GM10266 (cell line): Measurements from ENCODE around the gene PAIP2B.

Source experiments
- DNase-seq: peaks from one replicate; pipeline ENCODE4 v3.0.0; 2012; ENCODE audit errors: extremely low spot score
- CTCF ChIP-seq: IDR thresholded peaks from 2 replicates; pipeline ENCODE4 v1.5.1; 2012; ENCODE audit warnings: mild to moderate bottlenecking, low read depth; ENCODE audit not compliant: control insufficient read depth, insufficient read depth; ENCODE audit errors: missing control alignments

The PAIP2B gene

GRCh38 chr2:71154279-71154678, 72.6 kb downstream of the PAIP2B start:
- no peak for TF ChIP-seq CTCF
- no peak for DNase-seq

- no peak for TF ChIP-seq CTCF
- DNase-seq = no peak
Observed at GRCh38 chr2:71153585-71154224, 73.2 kb downstream of the PAIP2B start.

- no peak for TF ChIP-seq CTCF
- DNase-seq = no peak
Observed at GRCh38 chr2:71151620-71152019, 75.3 kb downstream of the PAIP2B start.

- TF ChIP-seq CTCF = no peak
- DNase-seq = no peak
Observed at GRCh38 chr2:71150082-71150816, 76.7 kb downstream of the PAIP2B start.

- no peak for TF ChIP-seq CTCF
Observed at GRCh38 chr2:71148506-71149063, 78.3 kb downstream of the PAIP2B start.

GRCh38 chr2:71143782-71144181, 83.1 kb downstream of the PAIP2B start:
- no peak for DNase-seq
- no peak for TF ChIP-seq CTCF

More at GRCh38 chr2:71148506-71149063, 78.3 kb downstream of the PAIP2B start:
- no peak for DNase-seq

- no peak for DNase-seq
Observed at GRCh38 chr2:71136174-71136573, 90.7 kb downstream of the PAIP2B start.

More at GRCh38 chr2:71136174-71136573, 90.7 kb downstream of the PAIP2B start:
- no peak for TF ChIP-seq CTCF
